Measurements from ENCODE around the gene TBC1D3I. TPM values are rescaled to one million over a fixed set of nuclear protein-coding genes. Genes with fewer than 3 reads are reported as not detected.

TBC1D3I gene
- total and polyA plus RNA-seq, 11 donors = 0.26 to 0.63 TPM; not detected in 9

- no peak for TF ChIP-seq POLR2A (IDR thresholded peaks at IDR 0.05)
- TF ChIP-seq CTCF (IDR thresholded peaks at IDR 0.05) = no peak
- Histone ChIP-seq H3K9me3 (no peaks in the 10 kb centered on the region), H3K27me3 (peaks cover 0 to 19% (median 0%) of the 10 kb centered on the region in 9 donors), H3K36me3 (no peaks in the 10 kb centered on the region), H3K4me1 (peaks cover 0 to 14% (median 0%) of the 10 kb centered on the region in 12 donors), H3K27ac (no peak overlapping the region), H3K4me3 (no peak overlapping the region)
- DNase-seq (no peak), ATAC-seq (no peak)
- 65 to 77% (median 68%) methylated on average over 4 of the region's 4 CpGs for WGBS, 4 donors
- intact Hi-C loops (cut with DNase I) = no loop called here
These were observed 58.5 kb downstream of the TBC1D3I start for GRCh38 chr17:36205637-36206485.

- TF ChIP-seq POLR2A (IDR thresholded peaks at IDR 0.05) (no peak), CTCF (IDR thresholded peaks at IDR 0.05) (no peak)
- H3K4me1 ChIP-seq = peaks cover 0 to 14% (median 0%) of the 10 kb centered on the region in 12 donors
- ATAC-seq (no peak), DNase-seq (no peak)
- H3K9me3 ChIP-seq = no peaks in the 10 kb centered on the region
- no peak overlapping the region for H3K4me3 ChIP-seq
- peaks cover 0 to 19% (median 0%) of the 10 kb centered on the region in 9 donors for H3K27me3 ChIP-seq
- no peaks in the 10 kb centered on the region for H3K36me3 ChIP-seq
- no peak overlapping the region for H3K27ac ChIP-seq
- intact Hi-C loops (cut with DNase I) = no loop called here
- WGBS, 4 donors = 85 to 89% (median 86%) methylated on average over 7 of the region's 7 CpGs
These were observed 59.5 kb downstream of the TBC1D3I start for GRCh38 chr17:36204724-36205500.

Other genes with a start within 250 kb of the TBC1D3I start
- gene CCL23, start 246.6 kb downstream of the TBC1D3I start, total RNA-seq = 1 to 10 TPM in 1 of 9 donors, not detected in 8; 5.2 TPM
- under 1 TPM in 1 of 2 donors, not detected in 1; 0.42 TPM for gene CCL23, start 246.6 kb downstream of the TBC1D3I start, polyA plus RNA-seq
- gene CCL18, start 200.3 kb downstream of the TBC1D3I start, total RNA-seq = 10 to 100 TPM in 2 of 9 donors, 1 to 10 TPM in 5, under 1 TPM in 2; 0.40 to 31.9 (median 4.1) TPM
- under 1 TPM; 0.30 to 0.53 TPM for gene CCL18, start 200.3 kb downstream of the TBC1D3I start, polyA plus RNA-seq
- gene CCL3, start 174.4 kb downstream of the TBC1D3I start, total RNA-seq = 10 to 100 TPM in 1 of 9 donors, 1 to 10 TPM in 1, under 1 TPM in 4, not detected in 3; 0.21 to 22.5 (median 0.65) TPM
- under 1 TPM; 0.30 to 0.61 TPM for gene CCL3, start 174.4 kb downstream of the TBC1D3I start, polyA plus RNA-seq
- gene CCL4, start 160.7 kb downstream of the TBC1D3I start, total RNA-seq = 10 to 100 TPM in 2 of 9 donors, 1 to 10 TPM in 2, under 1 TPM in 2, not detected in 3; 0.29 to 23.9 (median 1.5) TPM
- 1 to 10 TPM in 1 of 2 donors, under 1 TPM in 1; 0.72 to 1.2 TPM for gene CCL4, start 160.7 kb downstream of the TBC1D3I start, polyA plus RNA-seq
- 1 to 10 TPM in 7 of 9 donors, under 1 TPM in 1, not detected in 1; 0.62 to 3.3 (median 1.4) TPM for gene TBC1D3B, start 87.9 kb downstream of the TBC1D3I start, total RNA-seq
- under 1 TPM; 0.68 to 0.76 TPM for gene TBC1D3B, start 87.9 kb downstream of the TBC1D3I start, polyA plus RNA-seq
- 1 to 10 TPM in 2 of 9 donors, under 1 TPM in 2, not detected in 5; 0.54 to 2.3 (median 0.94) TPM for gene CCL3L1, start 67.8 kb downstream of the TBC1D3I start, total RNA-seq
- gene CCL3L1, start 67.8 kb downstream of the TBC1D3I start, polyA plus RNA-seq = under 1 TPM in 1 of 2 donors, not detected in 1; 0.12 TPM
- 1 to 10 TPM in 2 of 9 donors, not detected in 7; 4.5 to 6.8 TPM for gene CCL4L2, start 53.5 kb downstream of the TBC1D3I start, total RNA-seq
- gene CCL4L2, start 53.5 kb downstream of the TBC1D3I start, polyA plus RNA-seq = under 1 TPM in 1 of 2 donors, not detected in 1; 0.18 TPM
- not detected for gene TBC1D3G, start 59.3 kb upstream of the TBC1D3I start, total RNA-seq
- gene TBC1D3G, start 59.3 kb upstream of the TBC1D3I start, polyA plus RNA-seq = 1 to 10 TPM in 1 of 2 donors, not detected in 1; 3.2 TPM
- 1 to 10 TPM in 1 of 9 donors, not detected in 8; 1.1 TPM for gene TBC1D3H, start 123.9 kb upstream of the TBC1D3I start, total RNA-seq
- not detected for gene TBC1D3H, start 123.9 kb upstream of the TBC1D3I start, polyA plus RNA-seq
- 10 to 100 TPM; 14.8 to 28.5 (median 23.1) TPM for gene ZNHIT3, start 222.1 kb upstream of the TBC1D3I start, total RNA-seq
- gene ZNHIT3, start 222.1 kb upstream of the TBC1D3I start, polyA plus RNA-seq = 10 to 100 TPM; 22.7 to 41.2 TPM